GM20431 (cell line): ENCODE results near the gene IGF2BP3.
"Not testable (repeated sequence)": the region's sequence is repeated elsewhere in the genome, so short reads cannot be mapped to it uniquely, and the experiment has no call there.

Experiments
- in situ Hi-C: fragments of 300-500 bp; cut with MseI, MboI; formaldehyde crosslinking; loops from one replicate; pipeline ENCODE4 v1.15.0; 2020; ENCODE audit warnings: low sequenced_read_pairs; ENCODE audit not compliant: unreplicated experiment

Gene IGF2BP3

GRCh38 chr7:23312141-23312540, 158.2 kb downstream of the IGF2BP3 start:
- in situ Hi-C loops, result not testable (repeated sequence)

- in situ Hi-C loops, result no loop called here
Observed at GRCh38 chr7:23308754-23309153, 161.5 kb downstream of the IGF2BP3 start.

- in situ Hi-C loops, result no loop called here
Observed at GRCh38 chr7:23306936-23307521, 163.3 kb downstream of the IGF2BP3 start.

GRCh38 chr7:23299770-23300300, 170.5 kb downstream of the IGF2BP3 start:
- in situ Hi-C loops, result no loop called here

GRCh38 chr7:23298885-23299769, 171.2 kb downstream of the IGF2BP3 start, which contains the start of gene MALSU1:
TSS of gene MALSU1 (plus strand) at chr7:23299339. CDS start at chr7:23299353, 14 bp downstream.
- in situ Hi-C loops, result no loop called here

- in situ Hi-C loops, result no loop called here
Observed at GRCh38 chr7:23298141-23298881, 172.0 kb downstream of the IGF2BP3 start.

- in situ Hi-C loops, result no loop called here
Observed at GRCh38 chr7:23295401-23295697, 174.9 kb downstream of the IGF2BP3 start.

GRCh38 chr7:23294549-23295400, 175.5 kb downstream of the IGF2BP3 start:
- in situ Hi-C loops, result no loop called here

GRCh38 chr7:23293500-23294073, 176.7 kb downstream of the IGF2BP3 start:
- in situ Hi-C loops, result no loop called here

- in situ Hi-C loops, result no loop called here
Observed at GRCh38 chr7:23292623-23293022, 177.7 kb downstream of the IGF2BP3 start.

- in situ Hi-C loops, result no loop called here
Observed at GRCh38 chr7:23291957-23292560, 178.2 kb downstream of the IGF2BP3 start.

GRCh38 chr7:23290993-23291392, 179.3 kb downstream of the IGF2BP3 start:
- in situ Hi-C loops, result no loop called here

GRCh38 chr7:23287612-23288011, 182.7 kb downstream of the IGF2BP3 start:
- in situ Hi-C loops, result no loop called here

GRCh38 chr7:23285657-23286646, 184.3 kb downstream of the IGF2BP3 start:
- in situ Hi-C loops, result no loop called here

GRCh38 chr7:23284871-23285270, 185.4 kb downstream of the IGF2BP3 start:
- in situ Hi-C loops, result no loop called here

- in situ Hi-C loops, result no loop called here
Observed at GRCh38 chr7:23283086-23283485, 187.2 kb downstream of the IGF2BP3 start.

- in situ Hi-C loops, result no loop called here
Observed at GRCh38 chr7:23279819-23280525, 190.3 kb downstream of the IGF2BP3 start.
